A549 (cell line): ENCODE results near the gene HINT1. TPM values are rescaled to one million over a fixed set of nuclear protein-coding genes. Genes with fewer than 3 reads are reported as not detected.
A peak's percentile ranks its signal among the peaks of the same experiment; 100 is the strongest.

Experiments used
- ATAC-seq, 2 experiments: fragments of 200-7000 bp in 1 of 2; fragments of >200 bp in 1 of 2; cut with Nextera tagmentation in 1 of 2; cut with Tn5 transposase in 1 of 2; 3 replicates each; pipeline versions ENCODE4 v1.8.0 to v1.9.1; 2018 to 2020; ENCODE audit warnings: mild to moderate bottlenecking in 1 of 2, moderate library complexity in 1 of 2
- CTCF ChIA-PET: fragments of 300-600 bp; sonication (Branson Sonifier 250); formaldehyde crosslinking; extraction: SDS; loops from one replicate; lab custom pipeline; 2021; ENCODE audit warnings: antibody characterized with exemption, inconsistent platforms; lab: Yijun Ruan, JAX
- POLR2A ChIA-PET: fragments of 350-600 bp; formaldehyde crosslinking; extraction: SDS; loops from one replicate; lab custom pipeline; 2021; ENCODE audit warnings: antibody characterized with exemption, inconsistent platforms; lab: Yijun Ruan, JAX
- DNase-seq, 2 experiments: peaks; one replicate each; pipeline versions ENCODE4 v3.0.0 to v3.0.0-alpha.2; 2011 to 2016; ENCODE audit warnings: low read depth in 1 of 2, low spot score in 1 of 2
- FAIRE-seq: peaks from 2 replicates; lab custom pipeline; 2011; peaks lifted over from hg19 to GRCh38; lab: Jason Lieb, UNC
- H3K27ac ChIP-seq, 2 experiments: fragments of >200 bp; sonication (Bioruptor Twin); formaldehyde crosslinking; 3 replicates each; pipeline ENCODE4 v1.5.1; 2016 to 2017
- H3K4me1 ChIP-seq: fragments of >200 bp; sonication (Bioruptor Twin); formaldehyde crosslinking; 3 replicates; pipeline ENCODE4 v1.6.1; 2016
- H3K4me2 ChIP-seq: fragments of >200 bp; sonication (Bioruptor Twin); formaldehyde crosslinking; 3 replicates; pipeline ENCODE4 v1.6.1; 2016
- H3K4me3 ChIP-seq: fragments of >200 bp; sonication (Bioruptor Twin); formaldehyde crosslinking; 3 replicates; pipeline ENCODE4 v1.5.1; 2016
- H3K9me3 ChIP-seq: fragments of >200 bp; sonication (Bioruptor Twin); formaldehyde crosslinking; 3 replicates; pipeline ENCODE4 v1.6.1; 2016
- BHLHE40 ChIP-seq: IDR thresholded peaks from 2 replicates; pipeline ENCODE4 v1.6.1; 2012; ENCODE audit warnings: low read depth, low read length, inconsistent platforms
- CEBPB ChIP-seq, 2 experiments: fragments of >200 bp in 1 of 2; sonication (Bioruptor Twin) in 1 of 2; formaldehyde crosslinking in 1 of 2; IDR thresholded peaks; 2 replicates each; pipeline ENCODE4 v1.6.1; 2012 to 2016
- CHD2 ChIP-seq: fragments of 150-350 bp; IDR thresholded peaks from 2 replicates; pipeline ENCODE4 v1.6.1; 2014; ENCODE audit warnings: low read length; ENCODE audit not compliant: partially characterized antibody
- CTCF ChIP-seq: fragments of >200 bp; sonication (Bioruptor Twin); formaldehyde crosslinking; IDR thresholded peaks from 3 replicates; pipeline ENCODE4 v1.5.1; 2016
- ESRRA ChIP-seq: fragments of 150-350 bp; IDR thresholded peaks from 2 replicates; pipeline ENCODE4 v1.6.1; 2014; ENCODE audit warnings: mild to moderate bottlenecking, low read length, borderline replicate concordance
- FOSL2 ChIP-seq, 2 experiments: fragments of 450-650 bp in 1 of 2; fragments of >200 bp in 1 of 2; sonication (Bioruptor Twin) in 1 of 2; formaldehyde crosslinking; IDR thresholded peaks; 2 replicates each; pipeline versions ENCODE4 v1.5.0 to v1.6.1; 2016 to 2020; ENCODE audit warnings: mild to moderate bottlenecking in 1 of 2, moderate library complexity in 1 of 2
- FOXS1 ChIP-seq: fragments of 250-450 bp; sonication (Bioruptor Pico); IDR thresholded peaks from 2 replicates; pipeline ENCODE4 v1.5.0; 2020; ENCODE audit warnings: mild to moderate bottlenecking, moderate library complexity
- GATA3 ChIP-seq: IDR thresholded peaks from 2 replicates; pipeline ENCODE4 v1.6.1; 2012; ENCODE audit warnings: borderline replicate concordance
- HDAC2 ChIP-seq: fragments of 200-600 bp; sonication (generic); IDR thresholded peaks from 2 replicates; pipeline ENCODE4 v1.6.1; 2016
- HES2 ChIP-seq: fragments of >200 bp; sonication (Bioruptor Twin); formaldehyde crosslinking; IDR thresholded peaks from 2 replicates; pipeline ENCODE4 v1.6.1; 2016
- HOXB5 ChIP-seq: fragments of 250-450 bp; sonication (Bioruptor Pico); IDR thresholded peaks from 2 replicates; pipeline ENCODE4 v1.5.0; 2020; ENCODE audit warnings: mild to moderate bottlenecking, moderate library complexity
- JUNB ChIP-seq: fragments of >200 bp; sonication (Bioruptor Twin); formaldehyde crosslinking; IDR thresholded peaks from 2 replicates; pipeline ENCODE4 v1.6.1; 2016
- KDM1A ChIP-seq: fragments of 200-600 bp; sonication (generic); IDR thresholded peaks from 2 replicates; pipeline ENCODE4 v1.6.1; 2016; ENCODE audit warnings: low read depth, mild to moderate bottlenecking
- KDM5A ChIP-seq: fragments of 200-600 bp; sonication (generic); IDR thresholded peaks from 2 replicates; pipeline ENCODE4 v1.6.1; 2016; ENCODE audit warnings: antibody characterized with exemption, mild to moderate bottlenecking
- MAFK ChIP-seq: fragments of 450-650 bp; IDR thresholded peaks from 2 replicates; pipeline ENCODE4 v1.6.1; 2014; ENCODE audit not compliant: partially characterized antibody
- MAZ ChIP-seq: fragments of 150-350 bp; IDR thresholded peaks from 2 replicates; pipeline ENCODE4 v1.6.1; 2014; ENCODE audit warnings: antibody characterized with exemption, low read depth, low read length, borderline replicate concordance
- MYC ChIP-seq: IDR thresholded peaks from 2 replicates; pipeline ENCODE4 v1.6.1; 2012; ENCODE audit warnings: mild to moderate bottlenecking, inconsistent platforms, low read length, improper control_type of control experiment, borderline replicate concordance
- NFE2L2 ChIP-seq: fragments of 150-350 bp; conservative IDR thresholded peaks from 2 replicates; pipeline ENCODE4 v1.6.1; 2014; ENCODE audit warnings: low read length
- NR3C1 ChIP-seq: fragments of >200 bp; sonication (Bioruptor Twin); formaldehyde crosslinking; IDR thresholded peaks from 3 replicates; pipeline ENCODE4 v1.6.1; 2017
- RAD21 ChIP-seq, 2 experiments: fragments of >200 bp in 1 of 2; sonication (Bioruptor Twin) in 1 of 2; formaldehyde crosslinking in 1 of 2; IDR thresholded peaks in 1 of 2; conservative IDR thresholded peaks in 1 of 2; 2 replicates in 1 of 2; 3 replicates in 1 of 2; pipeline ENCODE4 v1.6.1; 2012 to 2018; ENCODE audit warnings: inconsistent platforms in 1 of 2
- RFX5 ChIP-seq: fragments of 450-650 bp; IDR thresholded peaks from 2 replicates; pipeline ENCODE4 v1.7.1; 2014; ENCODE audit warnings: antibody characterized with exemption, mild to moderate bottlenecking, moderate library complexity
- TFCP2L1 ChIP-seq: fragments of 250-450 bp; sonication (Bioruptor Pico); IDR thresholded peaks from 2 replicates; pipeline ENCODE4 v1.5.0; 2021; ENCODE audit warnings: mild to moderate bottlenecking
- TP53 ChIP-seq: fragments of 250-450 bp; sonication (Bioruptor Pico); IDR thresholded peaks from 2 replicates; pipeline ENCODE4 v1.5.0; 2021; ENCODE audit warnings: mild to moderate bottlenecking, moderate library complexity
- ZNF302 ChIP-seq: fragments of 250-450 bp; sonication (Bioruptor Pico); IDR thresholded peaks from 2 replicates; pipeline ENCODE4 v1.9.0; 2021; ENCODE audit warnings: inconsistent platforms, mild to moderate bottlenecking, moderate library complexity
- WGBS: methylation state at CpG from one replicate; pipeline ENCODE4 v1.1.6; 2017; ENCODE audit errors: missing lambda C conversion rate; 5-methylcytosine and 5-hydroxymethylcytosine counted together
- polyA plus RNA-seq, 4 experiments: library from polyadenylated mRNA; depleted of rRNA in 3 of 4; stranded (reverse); fragments of >200 nt; fragmentation: RNase III in 1 of 4; extraction: RNeasy Plus Mini Kit Qiagen cat#74134 plus additional on column Dnase treatment in 1 of 4; gene quantifications; 2 replicates in 3 of 4; 3 replicates in 1 of 4; pipeline ENCODE4 v1.2.3, GENCODE V29; 2011 to 2017
- TF ChIP-seq, protein P1 (sequence below): fragments of 250-450 bp; sonication (Bioruptor Pico); IDR thresholded peaks from 2 replicates; pipeline ENCODE4 v1.5.0; 2021; ENCODE audit warnings: mild to moderate bottlenecking, moderate library complexity, borderline replicate concordance
- TF ChIP-seq, protein P2 (sequence below): fragments of 450-650 bp; IDR thresholded peaks from 2 replicates; pipeline ENCODE4 v1.6.1; 2014; ENCODE audit warnings: antibody characterized with exemption
- TF ChIP-seq, protein P3 (sequence below): IDR thresholded peaks from 2 replicates; pipeline ENCODE4 v1.6.1; 2012
- TF ChIP-seq, protein P4 (sequence below): fragments of >200 bp; sonication (Bioruptor Twin); formaldehyde crosslinking; IDR thresholded peaks from 3 replicates; pipeline ENCODE4 v1.6.1; 2016
- TF ChIP-seq, protein P5 (sequence below): IDR thresholded peaks from 2 replicates; pipeline ENCODE4 v1.6.1; 2012

The HINT1 gene
- polyA plus RNA-seq, 2 of the 4 experiments (the other 2 are of a cell fraction), result 806 to 1,252 TPM

GRCh38 chr5:131171276-131171810 is 6.3 kb upstream of the HINT1 start:
- WGBS, result 9% methylated on average over 11 of the region's 11 CpGs
- Histone ChIP-seq H3K4me2 (peak overlapping the region; percentile 92), H3K4me3 (peak overlapping the region; percentile 55), H3K9me3 (no peaks in the 10 kb centered on the region), H3K4me1 (peaks cover 8% of the 10 kb centered on the region; the same call in 1 of the 3 replicates), H3K27ac (peak overlapping the region; percentile 74 to 83)
- no peak for TF ChIP-seq KDM1A
- TF ChIP-seq BHLHE40, result no peak
- TF ChIP-seq MAZ, result no peak
- TF ChIP-seq, protein P1, sequence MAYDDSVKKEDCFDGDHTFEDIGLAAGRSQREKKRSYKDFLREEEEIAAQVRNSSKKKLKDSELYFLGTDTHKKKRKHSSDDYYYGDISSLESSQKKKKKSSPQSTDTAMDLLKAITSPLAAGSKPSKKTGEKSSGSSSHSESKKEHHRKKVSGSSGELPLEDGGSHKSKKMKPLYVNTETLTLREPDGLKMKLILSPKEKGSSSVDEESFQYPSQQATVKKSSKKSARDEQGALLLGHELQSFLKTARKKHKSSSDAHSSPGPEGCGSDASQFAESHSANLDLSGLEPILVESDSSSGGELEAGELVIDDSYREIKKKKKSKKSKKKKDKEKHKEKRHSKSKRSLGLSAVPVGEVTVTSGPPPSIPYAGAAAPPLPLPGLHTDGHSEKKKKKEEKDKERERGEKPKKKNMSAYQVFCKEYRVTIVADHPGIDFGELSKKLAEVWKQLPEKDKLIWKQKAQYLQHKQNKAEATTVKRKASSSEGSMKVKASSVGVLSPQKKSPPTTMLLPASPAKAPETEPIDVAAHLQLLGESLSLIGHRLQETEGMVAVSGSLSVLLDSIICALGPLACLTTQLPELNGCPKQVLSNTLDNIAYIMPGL (CRISPR knock-in tag), result no peak
- 0 out of 2 replicates have a peak, but pooled peaks have one; percentile 3 for TF ChIP-seq KDM5A
- ATAC-seq, result peak; percentile 7 to 16; a peak in 4 of 6 replicates
- ChIA-PET CTCF (interaction anchor here (1.0 kb wide), 1 partner anchor 194 kb away, joined by 3 read pairs; no protein-coding TSS in a partner anchor), POLR2A (interaction anchor here (0.8 kb wide), 1 partner anchor 93 kb away, joined by 5 read pairs; no protein-coding TSS in a partner anchor)
- no peak for DNase-seq
- no peak for FAIRE-seq

DNA sequence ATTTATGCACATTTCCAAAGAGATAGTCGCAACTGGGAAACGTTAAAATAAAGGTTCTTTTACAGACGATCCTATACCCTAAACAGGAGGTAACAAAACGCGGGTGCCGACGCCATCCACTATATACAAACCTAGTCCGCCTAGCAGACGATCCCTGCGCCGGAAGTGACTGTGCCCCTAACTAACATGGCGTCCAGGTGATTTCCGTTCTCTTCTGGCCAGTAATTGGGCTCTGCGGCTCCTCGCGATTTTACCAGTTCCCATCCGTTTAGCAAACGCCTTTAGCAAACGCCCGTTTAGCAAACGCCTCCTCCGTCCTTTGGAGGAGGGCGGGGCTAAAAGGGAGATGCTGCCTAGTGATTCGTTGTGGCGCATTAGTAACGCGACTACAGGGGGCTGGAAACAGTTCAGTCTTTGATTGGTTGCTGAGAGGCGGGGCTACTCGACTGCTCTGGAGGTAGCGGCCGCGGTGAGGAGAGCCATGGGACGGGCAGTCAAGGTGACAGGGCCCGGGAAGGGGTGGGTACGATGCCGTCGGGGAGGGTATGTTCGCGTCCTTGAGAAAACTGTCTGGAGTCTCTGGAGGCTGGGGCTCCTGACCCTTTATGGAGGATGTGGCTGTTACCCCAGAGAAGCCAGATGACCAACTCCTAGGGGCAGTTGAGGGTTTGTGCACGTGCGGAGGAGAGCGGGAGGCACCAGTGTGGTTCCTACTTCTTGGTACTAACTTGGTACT is 5.7 kb upstream of the HINT1 start, which contains the start of gene LYRM7:
Gene LYRM7 (plus strand): TSS at position 405 of the 736 bp plus-strand sequence. CDS start 77 bp downstream, at position 482.
- peak within 1 kb of the TSS; percentile 92 for H3K4me2 ChIP-seq
- POLR2A ChIA-PET, result interaction anchor here (0.7 to 0.8 kb wide), 2 partner anchors 94 to 115 kb away, joined by 3 to 5 read pairs; no protein-coding TSS in a partner anchor
- H3K9me3 ChIP-seq, result no peaks in the 10 kb centered on the region
- CTCF ChIA-PET, result interaction anchor here (1.0 kb wide), 1 partner anchor 195 kb away, joined by 3 read pairs; no protein-coding TSS in a partner anchor
- H3K27ac ChIP-seq, result peak within 1 kb of the TSS; percentile 74 to 84
- ATAC-seq (peak; percentile 98 to 99), DNase-seq (peak; percentile 92 to 99), FAIRE-seq (peak; percentile 81)
- WGBS, result 2% methylated on average over 42 of the region's 42 CpGs
- H3K4me1 ChIP-seq, result peaks cover 8% of the 10 kb centered on the region; the same call in 1 of the 3 replicates
- H3K4me3 ChIP-seq, result peak within 1 kb of the TSS; percentile 55
- TF ChIP-seq MAFK, result no peak
- no peak for TF ChIP-seq RAD21 (conservative IDR thresholded peaks at IDR 0.05 in 1 of 2, IDR thresholded peaks at IDR 0.05 in 1 of 2)
- no peak for TF ChIP-seq HOXB5 (CRISPR knock-in tag)
- peak; percentile 53; the same call in 1 of the 2 replicates for TF ChIP-seq RFX5
- TF ChIP-seq CEBPB (IDR thresholded peaks at IDR 0.05), result no peak; a peak in 1 of 4 replicates
- TF ChIP-seq CTCF, result no peak
- no peak for TF ChIP-seq ESRRA
- TF ChIP-seq, protein P2, sequence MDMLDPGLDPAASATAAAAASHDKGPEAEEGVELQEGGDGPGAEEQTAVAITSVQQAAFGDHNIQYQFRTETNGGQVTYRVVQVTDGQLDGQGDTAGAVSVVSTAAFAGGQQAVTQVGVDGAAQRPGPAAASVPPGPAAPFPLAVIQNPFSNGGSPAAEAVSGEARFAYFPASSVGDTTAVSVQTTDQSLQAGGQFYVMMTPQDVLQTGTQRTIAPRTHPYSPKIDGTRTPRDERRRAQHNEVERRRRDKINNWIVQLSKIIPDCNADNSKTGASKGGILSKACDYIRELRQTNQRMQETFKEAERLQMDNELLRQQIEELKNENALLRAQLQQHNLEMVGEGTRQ, result no peak
- TF ChIP-seq FOXS1 (CRISPR knock-in tag), result no peak
- TF ChIP-seq HES2, result no peak
- TF ChIP-seq NFE2L2, result no peak
- TF ChIP-seq CHD2, result peak; percentile 94
- no peak for TF ChIP-seq HDAC2
- TF ChIP-seq TP53 (CRISPR knock-in tag), result no peak
- no peak for TF ChIP-seq TFCP2L1 (CRISPR knock-in tag)
- TF ChIP-seq GATA3, result no peak; the same call in 1 of the 2 replicates
- TF ChIP-seq NR3C1, result no peak
- TF ChIP-seq, protein P3, sequence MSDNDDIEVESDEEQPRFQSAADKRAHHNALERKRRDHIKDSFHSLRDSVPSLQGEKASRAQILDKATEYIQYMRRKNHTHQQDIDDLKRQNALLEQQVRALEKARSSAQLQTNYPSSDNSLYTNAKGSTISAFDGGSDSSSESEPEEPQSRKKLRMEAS, result peak; percentile 54
- TF ChIP-seq, protein P4, sequence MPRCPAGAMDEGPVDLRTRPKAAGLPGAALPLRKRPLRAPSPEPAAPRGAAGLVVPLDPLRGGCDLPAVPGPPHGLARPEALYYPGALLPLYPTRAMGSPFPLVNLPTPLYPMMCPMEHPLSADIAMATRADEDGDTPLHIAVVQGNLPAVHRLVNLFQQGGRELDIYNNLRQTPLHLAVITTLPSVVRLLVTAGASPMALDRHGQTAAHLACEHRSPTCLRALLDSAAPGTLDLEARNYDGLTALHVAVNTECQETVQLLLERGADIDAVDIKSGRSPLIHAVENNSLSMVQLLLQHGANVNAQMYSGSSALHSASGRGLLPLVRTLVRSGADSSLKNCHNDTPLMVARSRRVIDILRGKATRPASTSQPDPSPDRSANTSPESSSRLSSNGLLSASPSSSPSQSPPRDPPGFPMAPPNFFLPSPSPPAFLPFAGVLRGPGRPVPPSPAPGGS, result peak; percentile 60; the same call in 1 of the 3 replicates
- no peak for TF ChIP-seq MAZ
- TF ChIP-seq MYC, result no peak
- TF ChIP-seq, protein P5, sequence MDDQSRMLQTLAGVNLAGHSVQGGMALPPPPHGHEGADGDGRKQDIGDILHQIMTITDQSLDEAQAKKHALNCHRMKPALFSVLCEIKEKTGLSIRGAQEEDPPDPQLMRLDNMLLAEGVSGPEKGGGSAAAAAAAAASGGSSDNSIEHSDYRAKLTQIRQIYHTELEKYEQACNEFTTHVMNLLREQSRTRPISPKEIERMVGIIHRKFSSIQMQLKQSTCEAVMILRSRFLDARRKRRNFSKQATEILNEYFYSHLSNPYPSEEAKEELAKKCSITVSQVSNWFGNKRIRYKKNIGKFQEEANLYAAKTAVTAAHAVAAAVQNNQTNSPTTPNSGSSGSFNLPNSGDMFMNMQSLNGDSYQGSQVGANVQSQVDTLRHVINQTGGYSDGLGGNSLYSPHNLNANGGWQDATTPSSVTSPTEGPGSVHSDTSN, result no peak
- TF ChIP-seq FOSL2 (IDR thresholded peaks at IDR 0.05), result no peak
- TF ChIP-seq FOSL2 (CRISPR knock-in tag; IDR thresholded peaks at IDR 0.05), result no peak
- TF ChIP-seq ZNF302, result no peak
- TF ChIP-seq JUNB, result no peak
